HepG2 (cell line): ENCODE measurements around the gene ANTXR1. TPM values are rescaled to one million over a fixed set of nuclear protein-coding genes. Genes with fewer than 3 reads are reported as not detected.

ENCODE experiments used
- CBX5 ChIP-seq: sonication (generic); formaldehyde crosslinking; IDR thresholded peaks from 2 replicates; pipeline ENCODE4 v1.4.0; 2020; ENCODE audit warnings: missing genetic modification reagents, borderline replicate concordance
- JARID2 ChIP-seq: sonication (generic); formaldehyde crosslinking; IDR thresholded peaks from 2 replicates; pipeline ENCODE4 v1.8.1; 2023; ENCODE audit warnings: missing genetic modification reagents, inconsistent platforms; ENCODE audit not compliant: insufficient replicate concordance
- MIER2 ChIP-seq: IDR thresholded peaks from 2 replicates; pipeline ENCODE4 v1.6.1; 2016; ENCODE audit warnings: missing biosample characterization, missing genetic modification reagents
- MIXL1 ChIP-seq: IDR thresholded peaks from 2 replicates; pipeline ENCODE4 v1.6.1; 2016
- NCOA1 ChIP-seq: sonication (generic); formaldehyde crosslinking; IDR thresholded peaks from 2 replicates; pipeline ENCODE4 v1.9.0; 2021; ENCODE audit warnings: missing genetic modification reagents
- NFKBIZ ChIP-seq: IDR thresholded peaks from 2 replicates; pipeline ENCODE4 v1.6.1; 2018; ENCODE audit warnings: missing genetic modification reagents, missing compliant biosample characterization
- SOX13 ChIP-seq, 3 experiments: fragments of 450-650 bp in 1 of 3; sonication (generic) in 1 of 3; formaldehyde crosslinking in 1 of 3; IDR thresholded peaks in 2 of 3; conservative IDR thresholded peaks in 1 of 3; 2 replicates each; pipeline versions ENCODE4 v1.5.0 to v1.6.1; 2016 to 2020; ENCODE audit warnings: antibody characterized with exemption in 1 of 3, mild to moderate bottlenecking in 1 of 3, missing compliant biosample characterization in 1 of 3, missing genetic modification reagents in 1 of 3, moderate library complexity in 1 of 3
- SP2 ChIP-seq: sonication (generic); formaldehyde crosslinking; IDR thresholded peaks from 2 replicates; pipeline ENCODE4 v1.5.1; 2020; ENCODE audit warnings: mild to moderate bottlenecking, missing genetic modification reagents
- SP4 ChIP-seq: sonication (generic); formaldehyde crosslinking; IDR thresholded peaks from 2 replicates; pipeline ENCODE4 v1.8.1; 2023; ENCODE audit warnings: mild to moderate bottlenecking, missing genetic modification reagents
- TCF7 ChIP-seq: sonication (generic); IDR thresholded peaks from 2 replicates; pipeline ENCODE4 v1.6.1; 2016; ENCODE audit warnings: antibody characterized with exemption, low read depth
- ZBTB7B ChIP-seq: sonication (generic); formaldehyde crosslinking; IDR thresholded peaks from 2 replicates; pipeline ENCODE4 v1.4.0; 2020; ENCODE audit warnings: missing genetic modification reagents
- ZC3H4 ChIP-seq: sonication (generic); formaldehyde crosslinking; IDR thresholded peaks from 2 replicates; pipeline ENCODE4 v1.4.0; 2020; ENCODE audit warnings: missing genetic modification reagents, borderline replicate concordance
- ZFYVE20 ChIP-seq: sonication (generic); formaldehyde crosslinking; IDR thresholded peaks from 2 replicates; pipeline ENCODE4 v1.8.0; 2023; ENCODE audit warnings: low read depth, mild to moderate bottlenecking, moderate library complexity, missing genetic modification reagents, borderline replicate concordance
- ZMYM4 ChIP-seq: sonication (generic); formaldehyde crosslinking; IDR thresholded peaks from 2 replicates; pipeline ENCODE4 v1.8.1; 2023; ENCODE audit warnings: mild to moderate bottlenecking, missing genetic modification reagents
- ZNF256 ChIP-seq: sonication (generic); formaldehyde crosslinking; conservative IDR thresholded peaks from 2 replicates; pipeline ENCODE4 v1.4.0; 2020; ENCODE audit warnings: missing genetic modification reagents
- ZNF264 ChIP-seq: sonication (generic); formaldehyde crosslinking; IDR thresholded peaks from 2 replicates; pipeline ENCODE4 v1.4.0; 2020; ENCODE audit warnings: missing genetic modification reagents
- ZNF34 ChIP-seq: sonication (generic); formaldehyde crosslinking; IDR thresholded peaks from 2 replicates; pipeline ENCODE4 v1.4.0; 2020; ENCODE audit warnings: mild to moderate bottlenecking, missing genetic modification reagents, borderline replicate concordance
- ZNF382 ChIP-seq: sonication (generic); formaldehyde crosslinking; IDR thresholded peaks from 2 replicates; pipeline ENCODE4 v1.5.0; 2020; ENCODE audit warnings: missing genetic modification reagents, mild to moderate bottlenecking, borderline replicate concordance
- ZNF44 ChIP-seq: sonication (generic); formaldehyde crosslinking; IDR thresholded peaks from 2 replicates; pipeline ENCODE4 v1.5.1; 2020; ENCODE audit warnings: mild to moderate bottlenecking, missing genetic modification reagents
- ZNF747 ChIP-seq: sonication (generic); formaldehyde crosslinking; IDR thresholded peaks from 2 replicates; pipeline ENCODE4 v1.8.1; 2023; ENCODE audit warnings: missing genetic modification reagents, mild to moderate bottlenecking, borderline replicate concordance
- ZNF883 ChIP-seq: sonication (generic); formaldehyde crosslinking; IDR thresholded peaks from 2 replicates; pipeline ENCODE4 v1.5.1; 2020; ENCODE audit warnings: mild to moderate bottlenecking, missing genetic modification reagents; ENCODE audit errors: not compliant biosample characterization
- polyA plus RNA-seq, 8 experiments: library from polyadenylated mRNA; depleted of rRNA in 3 of 8; stranded (reverse) in 7 of 8; unstranded in 1 of 8; fragments of >200 nt; fragmentation: Illumina TruSeq in 4 of 8; extraction: Trizol in 4 of 8; gene quantifications; 2 replicates each; pipeline versions ENCODE4 v1.2.1 to v1.2.3, GENCODE V29; 2011 to 2016; ENCODE audit warnings: low read depth in 4 of 8, missing spikeins in 1 of 8, mixed read lengths in 1 of 8; ENCODE audit not compliant: insufficient read depth in 1 of 8
- total RNA-seq, 5 experiments: library from RNA; depleted of rRNA; stranded (reverse); fragments of >200 nt; fragmentation: Illumina TruSeq; extraction: Trizol; gene quantifications; 2 replicates each; pipeline ENCODE4 v1.2.3, GENCODE V29; 2016; ENCODE audit warnings: low read depth in 1 of 5
- TF ChIP-seq, protein P1 (sequence below), 2 experiments: sonication (generic) in 1 of 2; formaldehyde crosslinking in 1 of 2; IDR thresholded peaks; 2 replicates each; pipeline versions ENCODE4 v1.4.0 to v1.6.1; 2018 to 2020; ENCODE audit warnings: missing genetic modification reagents in 2 of 2, borderline replicate concordance in 1 of 2, low read depth in 1 of 2, mild to moderate bottlenecking in 1 of 2, missing biosample characterization in 1 of 2
- TF ChIP-seq, protein P2 (sequence below): sonication (generic); formaldehyde crosslinking; IDR thresholded peaks from 2 replicates; pipeline ENCODE4 v1.5.0; 2020; ENCODE audit warnings: missing genetic modification reagents
- TF ChIP-seq, protein P3 (sequence below): sonication (generic); formaldehyde crosslinking; IDR thresholded peaks from 2 replicates; pipeline ENCODE4 v1.5.1; 2020; ENCODE audit warnings: missing genetic modification reagents, mild to moderate bottlenecking, borderline replicate concordance
- TF ChIP-seq, protein P4 (sequence below): sonication (generic); formaldehyde crosslinking; IDR thresholded peaks from 2 replicates; pipeline ENCODE4 v1.4.0; 2020; ENCODE audit warnings: missing genetic modification reagents

ANTXR1 gene
- total and polyA plus RNA-seq, 2 of the 13 experiments (the other 11 are each of a cell fraction or from before 2014, with no cell fraction given) = 4.5 to 12.7 TPM

DNA sequence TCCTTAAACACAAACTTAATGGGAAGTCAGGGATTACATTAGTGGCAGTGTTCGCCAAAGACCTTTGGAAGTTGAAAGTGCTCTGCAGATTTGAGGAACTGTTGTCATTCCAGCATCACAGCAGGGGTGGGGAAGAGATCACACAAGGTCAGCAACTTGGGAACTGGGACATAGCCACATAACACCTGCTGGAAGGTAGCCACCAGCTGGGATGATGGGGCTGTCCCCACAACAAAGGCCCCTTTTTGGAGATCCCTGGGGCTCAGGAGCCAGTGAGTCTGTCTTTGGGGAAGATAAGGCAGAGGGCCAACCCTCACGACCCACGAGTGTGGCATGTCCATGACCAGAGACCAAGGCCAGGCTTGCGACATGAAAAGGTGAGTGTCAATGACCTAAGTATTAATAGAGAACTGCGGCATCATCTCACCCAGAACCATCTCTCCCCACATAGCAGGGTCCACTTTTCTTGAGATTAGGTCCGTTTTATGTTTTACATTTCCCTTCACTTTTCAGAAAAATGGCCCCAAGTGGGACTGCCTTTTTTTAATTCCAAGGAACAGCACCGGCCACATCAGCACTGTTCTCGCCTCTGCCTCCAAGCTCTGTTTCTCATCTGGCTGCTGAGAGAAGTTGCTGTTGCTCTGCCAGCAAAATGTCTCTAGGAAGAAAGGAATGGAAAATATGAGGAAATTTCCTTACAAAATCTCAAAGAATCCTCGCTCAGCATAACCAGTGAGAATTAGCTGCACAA, 267.1 kb downstream of the ANTXR1 start (continued):
- TF ChIP-seq ZNF382 (CRISPR knock-in tag) = no peak
- peak; percentile 69 for TF ChIP-seq TCF7
- TF ChIP-seq MIER2 (CRISPR knock-in tag) = no peak
- peak; percentile 62; the same call in 1 of the 2 replicates for TF ChIP-seq ZNF747 (CRISPR knock-in tag)
- no peak for TF ChIP-seq ZNF256 (CRISPR knock-in tag)
- TF ChIP-seq JARID2 (CRISPR knock-in tag) = no peak
- TF ChIP-seq SP4 (CRISPR knock-in tag) = no peak
- peak; percentile 67; the same call in 1 of the 2 replicates for TF ChIP-seq ZBTB7B (CRISPR knock-in tag)
- peak; percentile 44; the same call in 1 of the 2 replicates for TF ChIP-seq CBX5 (CRISPR knock-in tag)
- TF ChIP-seq SOX13 (IDR thresholded peaks at IDR 0.05) = peak; percentile 51; the same call in 1 of the 2 replicates
- TF ChIP-seq SOX13 (CRISPR knock-in tag; conservative IDR thresholded peaks at IDR 0.05 in 1 of 2, IDR thresholded peaks at IDR 0.05 in 1 of 2) = peak in 1 of 2 experiments; percentile 79; a peak in 2 of 4 replicates
- TF ChIP-seq ZNF264 (CRISPR knock-in tag) = peak; percentile 42; the same call in 1 of the 2 replicates
- peak; percentile 63; the same call in 1 of the 2 replicates for TF ChIP-seq ZC3H4
- TF ChIP-seq, protein P1, sequence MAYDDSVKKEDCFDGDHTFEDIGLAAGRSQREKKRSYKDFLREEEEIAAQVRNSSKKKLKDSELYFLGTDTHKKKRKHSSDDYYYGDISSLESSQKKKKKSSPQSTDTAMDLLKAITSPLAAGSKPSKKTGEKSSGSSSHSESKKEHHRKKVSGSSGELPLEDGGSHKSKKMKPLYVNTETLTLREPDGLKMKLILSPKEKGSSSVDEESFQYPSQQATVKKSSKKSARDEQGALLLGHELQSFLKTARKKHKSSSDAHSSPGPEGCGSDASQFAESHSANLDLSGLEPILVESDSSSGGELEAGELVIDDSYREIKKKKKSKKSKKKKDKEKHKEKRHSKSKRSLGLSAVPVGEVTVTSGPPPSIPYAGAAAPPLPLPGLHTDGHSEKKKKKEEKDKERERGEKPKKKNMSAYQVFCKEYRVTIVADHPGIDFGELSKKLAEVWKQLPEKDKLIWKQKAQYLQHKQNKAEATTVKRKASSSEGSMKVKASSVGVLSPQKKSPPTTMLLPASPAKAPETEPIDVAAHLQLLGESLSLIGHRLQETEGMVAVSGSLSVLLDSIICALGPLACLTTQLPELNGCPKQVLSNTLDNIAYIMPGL (CRISPR knock-in tag; IDR thresholded peaks at IDR 0.05; ENCODE audit: borderline replicate concordance in 1 of 2, low read depth in 1 of 2) = no peak
- no peak for TF ChIP-seq MIXL1 (CRISPR knock-in tag)
- no peak for TF ChIP-seq ZFYVE20 (CRISPR knock-in tag)
- peak; percentile 53; the same call in 1 of the 2 replicates for TF ChIP-seq NFKBIZ
- TF ChIP-seq ZNF34 (CRISPR knock-in tag) = no peak
- peak; percentile 36; the same call in 1 of the 2 replicates for TF ChIP-seq ZNF44 (CRISPR knock-in tag)
- TF ChIP-seq, protein P2, sequence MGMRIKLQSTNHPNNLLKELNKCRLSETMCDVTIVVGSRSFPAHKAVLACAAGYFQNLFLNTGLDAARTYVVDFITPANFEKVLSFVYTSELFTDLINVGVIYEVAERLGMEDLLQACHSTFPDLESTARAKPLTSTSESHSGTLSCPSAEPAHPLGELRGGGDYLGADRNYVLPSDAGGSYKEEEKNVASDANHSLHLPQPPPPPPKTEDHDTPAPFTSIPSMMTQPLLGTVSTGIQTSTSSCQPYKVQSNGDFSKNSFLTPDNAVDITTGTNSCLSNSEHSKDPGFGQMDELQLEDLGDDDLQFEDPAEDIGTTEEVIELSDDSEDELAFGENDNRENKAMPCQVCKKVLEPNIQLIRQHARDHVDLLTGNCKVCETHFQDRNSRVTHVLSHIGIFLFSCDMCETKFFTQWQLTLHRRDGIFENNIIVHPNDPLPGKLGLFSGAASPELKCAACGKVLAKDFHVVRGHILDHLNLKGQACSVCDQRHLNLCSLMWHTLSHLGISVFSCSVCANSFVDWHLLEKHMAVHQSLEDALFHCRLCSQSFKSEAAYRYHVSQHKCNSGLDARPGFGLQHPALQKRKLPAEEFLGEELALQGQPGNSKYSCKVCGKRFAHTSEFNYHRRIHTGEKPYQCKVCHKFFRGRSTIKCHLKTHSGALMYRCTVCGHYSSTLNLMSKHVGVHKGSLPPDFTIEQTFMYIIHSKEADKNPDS = peak; percentile 86; the same call in 1 of the 2 replicates
- TF ChIP-seq, protein P3, sequence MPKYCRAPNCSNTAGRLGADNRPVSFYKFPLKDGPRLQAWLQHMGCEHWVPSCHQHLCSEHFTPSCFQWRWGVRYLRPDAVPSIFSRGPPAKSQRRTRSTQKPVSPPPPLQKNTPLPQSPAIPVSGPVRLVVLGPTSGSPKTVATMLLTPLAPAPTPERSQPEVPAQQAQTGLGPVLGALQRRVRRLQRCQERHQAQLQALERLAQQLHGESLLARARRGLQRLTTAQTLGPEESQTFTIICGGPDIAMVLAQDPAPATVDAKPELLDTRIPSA (CRISPR knock-in tag) = no peak
- TF ChIP-seq ZNF883 (CRISPR knock-in tag) = no peak
- TF ChIP-seq, protein P4, sequence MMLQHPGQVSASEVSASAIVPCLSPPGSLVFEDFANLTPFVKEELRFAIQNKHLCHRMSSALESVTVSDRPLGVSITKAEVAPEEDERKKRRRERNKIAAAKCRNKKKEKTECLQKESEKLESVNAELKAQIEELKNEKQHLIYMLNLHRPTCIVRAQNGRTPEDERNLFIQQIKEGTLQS = no peak; the same call in none of the 2 replicates
- TF ChIP-seq ZMYM4 (CRISPR knock-in tag) = peak; percentile 84
- no peak for TF ChIP-seq SP2
- TF ChIP-seq NCOA1 = no peak
